Liver (tissue), 3 donors: ENCODE measurements around the gene MAPK4.

ENCODE experiments used
- CTCF ChIP-seq: fragments of 150-350 bp; IDR thresholded peaks from 2 replicates; pipeline ENCODE4 v1.5.1; 2017; ENCODE audit warnings: improper control_type of control experiment, low read depth, low read length; ENCODE audit not compliant: missing input control
- JUND ChIP-seq, 2 donors: IDR thresholded peaks; 2 replicates each; pipeline ENCODE4 v1.6.1; 2016; ENCODE audit warnings: antibody characterized with exemption in 2 of 2
- RAD21 ChIP-seq, 2 donors: IDR thresholded peaks; 2 replicates each; pipeline ENCODE4 v1.6.1; 2016; ENCODE audit warnings: antibody characterized with exemption in 2 of 2, mild to moderate bottlenecking in 2 of 2
- REST ChIP-seq: IDR thresholded peaks from 2 replicates; pipeline ENCODE4 v1.6.1; 2016; ENCODE audit warnings: antibody characterized with exemption, mild to moderate bottlenecking
- donor health status: healthy.
- donor health status: healthy.

GRCh38 chr18:50623694-50624352 lies 63.9 kb downstream of the MAPK4 start:
- TF ChIP-seq CTCF: no peak
- TF ChIP-seq REST: no peak
- no peak for TF ChIP-seq RAD21 (IDR thresholded peaks at IDR 0.05)
- no peak for TF ChIP-seq JUND (IDR thresholded peaks at IDR 0.05)
